H9 (cell line): ENCODE results near the gene PACS1. TPM values are rescaled to one million over a fixed set of nuclear protein-coding genes. Genes with fewer than 3 reads are reported as not detected.

Experiments used
- DNase-seq: peaks from one replicate; pipeline ENCODE4 v3.0.0-alpha.2; 2017
- H2AFZ ChIP-seq: one replicate; pipeline ENCODE4 v1.6.1; 2013; ENCODE audit warnings: mild to moderate bottlenecking, low read length, control low read depth, moderate library complexity
- H2AK5ac ChIP-seq: 2 replicates; pipeline ENCODE4 v1.6.1; 2013; ENCODE audit warnings: low read length, control low read depth, mixed read lengths; ENCODE audit not compliant: insufficient read length
- H2BK120ac ChIP-seq: one replicate; pipeline ENCODE4 v1.6.1; 2013; ENCODE audit warnings: low read depth, mild to moderate bottlenecking, low read length, control low read depth, inconsistent platforms; ENCODE audit not compliant: poor library complexity, severe bottlenecking
- H2BK12ac ChIP-seq: 2 replicates; pipeline ENCODE4 v1.6.1; 2013; ENCODE audit warnings: low read length, control low read depth, mixed read lengths, low read depth; ENCODE audit not compliant: insufficient read length
- H2BK15ac ChIP-seq: 2 replicates; pipeline ENCODE4 v1.6.1; 2013; ENCODE audit warnings: low read depth, low read length, control low read depth
- H2BK20ac ChIP-seq: one replicate; pipeline ENCODE4 v1.6.1; 2013; ENCODE audit warnings: low read depth, mild to moderate bottlenecking, low read length, control low read depth, inconsistent platforms; ENCODE audit not compliant: poor library complexity, severe bottlenecking
- H2BK5ac ChIP-seq: 2 replicates; pipeline ENCODE4 v1.6.1; 2013; ENCODE audit warnings: low read length, control low read depth, mixed read lengths; ENCODE audit not compliant: insufficient read length
- H3K14ac ChIP-seq: 2 replicates; pipeline ENCODE4 v1.6.1; 2013; ENCODE audit warnings: low read length, control low read depth; ENCODE audit not compliant: insufficient read depth
- H3K18ac ChIP-seq: 2 replicates; pipeline ENCODE4 v1.6.1; 2013; ENCODE audit warnings: low read depth, mild to moderate bottlenecking, mixed read lengths, low read length, control low read depth; ENCODE audit not compliant: insufficient read length
- H3K23ac ChIP-seq: 2 replicates; pipeline ENCODE4 v1.6.1; 2013; ENCODE audit warnings: low read length, control low read depth, mixed read lengths, low read depth; ENCODE audit not compliant: insufficient read length
- H3K23me2 ChIP-seq: 2 replicates; pipeline ENCODE4 v1.6.1; 2013; ENCODE audit warnings: low read depth, mild to moderate bottlenecking, mixed read lengths, low read length, control low read depth; ENCODE audit not compliant: insufficient read length, poor library complexity, severe bottlenecking
- H3K27ac ChIP-seq: 2 replicates; pipeline ENCODE4 v1.5.1; 2013; ENCODE audit warnings: low read length, control low read depth, mixed read lengths, low read depth; ENCODE audit not compliant: insufficient read length
- H3K27me3 ChIP-seq: 2 replicates; pipeline ENCODE4 v1.6.1; 2013; ENCODE audit warnings: low read length, control low read depth, inconsistent platforms; ENCODE audit not compliant: insufficient read depth
- H3K4ac ChIP-seq: 2 replicates; pipeline ENCODE4 v1.6.1; 2013; ENCODE audit warnings: low read depth, mild to moderate bottlenecking, control low read depth, inconsistent platforms, low read length, moderate library complexity
- H3K4me1 ChIP-seq: 2 replicates; pipeline ENCODE4 v1.6.1; 2013; ENCODE audit warnings: low read length, control low read depth, inconsistent platforms; ENCODE audit not compliant: insufficient read depth
- H3K4me2 ChIP-seq: 2 replicates; pipeline ENCODE4 v1.6.1; 2013; ENCODE audit warnings: low read length, control low read depth, mixed read lengths; ENCODE audit not compliant: insufficient read length, insufficient read depth
- H3K56ac ChIP-seq: 2 replicates; pipeline ENCODE4 v1.6.1; 2013; ENCODE audit warnings: low read depth, mild to moderate bottlenecking, mixed read lengths, low read length, control low read depth; ENCODE audit not compliant: insufficient read length
- H3K79me1 ChIP-seq: 2 replicates; pipeline ENCODE4 v1.6.1; 2013; ENCODE audit warnings: low read depth, mild to moderate bottlenecking, moderate library complexity, low read length, control low read depth, inconsistent platforms; ENCODE audit not compliant: insufficient read depth, poor library complexity, severe bottlenecking
- H3K79me2 ChIP-seq: 2 replicates; pipeline ENCODE4 v1.6.1; 2013; ENCODE audit warnings: low read length, control low read depth, inconsistent platforms; ENCODE audit not compliant: insufficient read depth
- H3K9ac ChIP-seq: 2 replicates; pipeline ENCODE4 v1.6.1; 2013; ENCODE audit warnings: low read length, control low read depth, mixed read lengths; ENCODE audit not compliant: insufficient read length; ENCODE audit errors: extremely low read depth
- H3K9me3 ChIP-seq: one replicate; pipeline ENCODE4 v1.6.1; 2013; ENCODE audit warnings: low read depth, low read length, inconsistent platforms; ENCODE audit not compliant: control insufficient read depth
- H3T11ph ChIP-seq: one replicate; pipeline ENCODE4 v1.6.1; 2013; ENCODE audit warnings: mild to moderate bottlenecking, low read length, control low read depth, inconsistent platforms
- H4K20me1 ChIP-seq: one replicate; pipeline ENCODE4 v1.6.1; 2013; ENCODE audit not compliant: control insufficient read depth, insufficient read length, insufficient read depth
- H4K5ac ChIP-seq: 2 replicates; pipeline ENCODE4 v1.6.1; 2013; ENCODE audit warnings: low read depth, mild to moderate bottlenecking, mixed read lengths, low read length, control low read depth; ENCODE audit not compliant: insufficient read length
- H4K8ac ChIP-seq: replicated peaks from 2 replicates; pipeline ENCODE4 v1.6.1; 2013; ENCODE audit warnings: low read length, control low read depth, mixed read lengths, low read depth; ENCODE audit not compliant: insufficient read length
- H4K91ac ChIP-seq: 2 replicates; pipeline ENCODE4 v1.6.1; 2013; ENCODE audit warnings: low read depth, mild to moderate bottlenecking, moderate library complexity, mixed read lengths, low read length, control low read depth; ENCODE audit not compliant: insufficient read length
- H3K27ac Mint-ChIP-seq, 3 experiments: 2 replicates in 2 of 3; 3 replicates in 1 of 3; pipeline ENCODE4 v1.8.0; 2020 to 2021; ENCODE audit warnings: mixed read lengths in 3 of 3, mild to moderate bottlenecking in 1 of 3, moderate library complexity in 1 of 3
- H3K27me3 Mint-ChIP-seq: 2 replicates; pipeline ENCODE4 v1.8.0; 2021; ENCODE audit warnings: low read depth, mild to moderate bottlenecking, moderate library complexity, mixed read lengths
- H3K36me3 Mint-ChIP-seq, 3 experiments: 2 replicates in 2 of 3; 3 replicates in 1 of 3; pipeline ENCODE4 v1.8.0; 2020 to 2021; ENCODE audit warnings: low read depth in 3 of 3, mixed read lengths in 3 of 3; ENCODE audit not compliant: insufficient read depth in 1 of 3
- H3K4me1 Mint-ChIP-seq, 2 experiments: 2 replicates each; pipeline ENCODE4 v1.8.0; 2020; ENCODE audit warnings: mixed read lengths in 2 of 2
- H3K4me3 Mint-ChIP-seq, 2 experiments: 2 replicates in 1 of 2; 3 replicates in 1 of 2; pipeline ENCODE4 v1.8.0; 2020 to 2021; ENCODE audit warnings: mild to moderate bottlenecking in 2 of 2, mixed read lengths in 2 of 2, moderate library complexity in 1 of 2
- H3K9me3 Mint-ChIP-seq, 2 experiments: 2 replicates in 1 of 2; 3 replicates in 1 of 2; pipeline ENCODE4 v1.8.0; 2020; ENCODE audit warnings: mild to moderate bottlenecking in 2 of 2, mixed read lengths in 2 of 2, moderate library complexity in 1 of 2
- WGBS: extraction: QIAGEN DNeasy Blood & Tissue Kit; methylation state at CpG from one replicate; pipeline ENCODE4 v1.1.7; 2013; ENCODE audit warnings: missing lambda C conversion rate, low lambda C conversion rate, mixed read lengths; ENCODE audit not compliant: insufficient read length; ENCODE audit errors: extremely low coverage; 5-methylcytosine and 5-hydroxymethylcytosine counted together
- total RNA-seq: library from RNA; stranded (reverse); gene quantifications from 2 replicates; pipeline ENCODE4 v1.2.1, GENCODE V29; 2021
- TF ChIP-seq, protein P1 (sequence below): fragments of 200-600 bp; sonication (generic); conservative IDR thresholded peaks from 3 replicates; pipeline ENCODE4 v1.8.0; 2021; ENCODE audit warnings: antibody characterized with exemption, mild to moderate bottlenecking

Gene PACS1
- total RNA-seq, 1 experiment from 2014 or later = 35.5 TPM

DNA sequence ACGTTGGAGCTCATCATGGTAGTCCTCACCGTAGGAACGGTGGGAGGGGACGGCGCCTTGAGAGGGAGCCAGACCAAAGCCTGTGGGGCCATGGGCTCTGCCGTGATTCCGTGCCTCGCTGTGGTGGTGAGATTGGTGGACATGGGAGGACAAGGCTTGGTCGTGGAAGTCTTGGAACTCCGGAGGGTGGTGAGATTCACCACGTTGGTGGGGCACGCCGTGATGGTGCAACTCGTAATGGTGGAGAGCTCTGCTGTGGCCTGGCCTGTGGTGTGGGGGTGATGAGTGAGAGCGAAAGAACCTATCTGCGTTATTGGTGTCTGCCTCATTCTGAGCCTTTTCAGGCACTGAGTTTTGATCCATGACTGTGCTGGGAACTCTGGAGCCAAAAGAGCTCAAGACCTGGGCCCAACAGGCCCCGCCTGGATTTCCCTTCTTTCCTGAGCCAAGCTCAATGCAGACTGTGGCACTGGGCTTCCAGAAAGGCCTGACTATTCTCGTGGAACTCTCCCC, 44.0 kb upstream of the PACS1 start, which contains the start of gene CATSPER1:
TSS of gene CATSPER1 (minus strand) at position 463 of the 513 bp plus-strand sequence. CDS start at position 363, 100 bp downstream.
- Histone ChIP-seq H3K14ac (no peak within 1 kb of the TSS), H3K9ac (no peak within 1 kb of the TSS), H2BK120ac (no peak within 1 kb of the TSS), H3K4me1 (no peaks in the 10 kb centered on the region), H3K9me3 (no peaks in the 10 kb centered on the region), H3K27ac (no peak within 1 kb of the TSS), H3K4ac (no peak within 1 kb of the TSS), H2AK5ac (no peak within 1 kb of the TSS), H4K20me1 (no peaks in the 10 kb centered on the region), H3K79me1 (no peaks in the 10 kb centered on the region), H3K56ac (no peak within 1 kb of the TSS), H2AFZ (no peak within 1 kb of the TSS), H4K5ac (no peak within 1 kb of the TSS), H3K18ac (no peak within 1 kb of the TSS), H3T11ph (no peak within 1 kb of the TSS), H3K4me2 (no peak within 1 kb of the TSS), H2BK5ac (no peak within 1 kb of the TSS), H2BK15ac (no peak within 1 kb of the TSS; the same call in 1 of the 2 replicates), H3K27me3 (no peaks in the 10 kb centered on the region; the same call in 1 of the 2 replicates), H3K79me2 (no peaks in the 10 kb centered on the region), H2BK20ac (no peak within 1 kb of the TSS), H4K8ac (no peak within 1 kb of the TSS), H4K91ac (no peak within 1 kb of the TSS), H3K23ac (no peak within 1 kb of the TSS), H2BK12ac (no peak within 1 kb of the TSS), H3K23me2 (no peaks in the 10 kb centered on the region)
- H3K4me3 Mint-ChIP-seq = no peak within 1 kb of the TSS; a peak in 1 of 5 replicates
- no peaks in the 10 kb centered on the region; a peak in 1 of 5 replicates for H3K9me3 Mint-ChIP-seq
- no peak for DNase-seq
- H3K4me1 Mint-ChIP-seq = peaks cover 0 to 3% of the 10 kb centered on the region in 2 experiments; a peak in 3 of 4 replicates
- H3K27me3 Mint-ChIP-seq = peaks cover 51% of the 10 kb centered on the region
- TF ChIP-seq, protein P1, sequence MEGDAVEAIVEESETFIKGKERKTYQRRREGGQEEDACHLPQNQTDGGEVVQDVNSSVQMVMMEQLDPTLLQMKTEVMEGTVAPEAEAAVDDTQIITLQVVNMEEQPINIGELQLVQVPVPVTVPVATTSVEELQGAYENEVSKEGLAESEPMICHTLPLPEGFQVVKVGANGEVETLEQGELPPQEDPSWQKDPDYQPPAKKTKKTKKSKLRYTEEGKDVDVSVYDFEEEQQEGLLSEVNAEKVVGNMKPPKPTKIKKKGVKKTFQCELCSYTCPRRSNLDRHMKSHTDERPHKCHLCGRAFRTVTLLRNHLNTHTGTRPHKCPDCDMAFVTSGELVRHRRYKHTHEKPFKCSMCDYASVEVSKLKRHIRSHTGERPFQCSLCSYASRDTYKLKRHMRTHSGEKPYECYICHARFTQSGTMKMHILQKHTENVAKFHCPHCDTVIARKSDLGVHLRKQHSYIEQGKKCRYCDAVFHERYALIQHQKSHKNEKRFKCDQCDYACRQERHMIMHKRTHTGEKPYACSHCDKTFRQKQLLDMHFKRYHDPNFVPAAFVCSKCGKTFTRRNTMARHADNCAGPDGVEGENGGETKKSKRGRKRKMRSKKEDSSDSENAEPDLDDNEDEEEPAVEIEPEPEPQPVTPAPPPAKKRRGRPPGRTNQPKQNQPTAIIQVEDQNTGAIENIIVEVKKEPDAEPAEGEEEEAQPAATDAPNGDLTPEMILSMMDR = no peak
- H3K36me3 Mint-ChIP-seq = no peaks in the 10 kb centered on the region
- no peak within 1 kb of the TSS; a peak in 1 of 7 replicates for H3K27ac Mint-ChIP-seq
- no CpG with 5 or more reads among the region's 18 CpGs for WGBS
